ENCODE data around the gene SREK1IP1. TPM values are rescaled to one million over a fixed set of nuclear protein-coding genes. Genes with fewer than 3 reads are reported as not detected.

The SREK1IP1 gene
- 7.1 to 8.8 TPM (median 7.6 TPM) in 5 replicates for total RNA-seq (2022; extraction: Qiagen RNA extraction)

DNA sequence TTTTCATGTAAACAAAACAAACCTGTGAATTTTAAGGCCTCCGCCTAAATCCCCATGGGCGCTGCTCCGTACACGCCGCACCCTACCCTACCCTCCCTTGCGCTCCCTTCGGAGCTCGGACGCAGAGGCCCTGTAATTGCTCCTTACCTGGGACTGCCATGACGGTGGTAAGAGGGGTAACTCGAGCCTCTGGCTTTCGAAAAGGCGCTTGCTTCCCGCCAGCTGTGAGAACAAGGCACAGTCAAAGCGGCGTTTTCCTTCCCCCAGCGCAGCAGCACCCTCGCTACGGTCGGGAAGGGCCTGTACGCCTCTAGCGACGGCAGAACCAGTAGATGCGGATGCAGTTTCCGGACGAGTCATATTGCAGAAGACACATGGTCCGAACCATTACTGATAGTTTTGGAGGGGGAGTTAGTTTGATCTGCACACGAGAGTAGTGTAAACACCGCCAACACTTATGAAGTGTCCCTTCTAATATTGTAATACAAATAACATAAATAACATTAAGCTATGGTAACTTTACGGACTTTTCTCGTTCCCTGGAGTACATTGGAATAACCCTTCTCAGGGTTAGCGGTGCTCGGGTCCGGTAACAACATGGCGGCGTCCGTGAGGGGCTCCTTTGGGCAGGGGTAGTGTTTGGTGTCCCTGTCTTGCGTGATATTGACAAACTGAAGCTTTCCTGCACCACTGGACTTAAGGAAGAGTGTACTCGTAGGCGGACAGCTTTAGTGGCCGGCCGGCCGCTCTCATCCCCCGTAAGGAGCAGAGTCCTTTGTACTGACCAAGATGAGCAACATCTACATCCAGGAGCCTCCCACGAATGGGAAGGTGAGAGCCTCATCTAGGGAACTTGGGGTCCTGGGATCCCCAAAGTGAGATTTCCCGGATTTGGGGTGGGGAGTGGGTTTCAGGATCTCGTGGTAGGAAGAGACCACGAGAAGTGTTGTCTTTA, at the start of gene SREK1IP1, which contains the start of gene CWC27:
Gene SREK1IP1 (minus strand): TSS at position 334 of the 955 bp plus-strand sequence. CDS start 174 bp downstream, at position 160.
Gene CWC27 (plus strand): TSS at position 573 of the 955 bp plus-strand sequence. CDS start 217 bp downstream, at position 790.

DNA sequence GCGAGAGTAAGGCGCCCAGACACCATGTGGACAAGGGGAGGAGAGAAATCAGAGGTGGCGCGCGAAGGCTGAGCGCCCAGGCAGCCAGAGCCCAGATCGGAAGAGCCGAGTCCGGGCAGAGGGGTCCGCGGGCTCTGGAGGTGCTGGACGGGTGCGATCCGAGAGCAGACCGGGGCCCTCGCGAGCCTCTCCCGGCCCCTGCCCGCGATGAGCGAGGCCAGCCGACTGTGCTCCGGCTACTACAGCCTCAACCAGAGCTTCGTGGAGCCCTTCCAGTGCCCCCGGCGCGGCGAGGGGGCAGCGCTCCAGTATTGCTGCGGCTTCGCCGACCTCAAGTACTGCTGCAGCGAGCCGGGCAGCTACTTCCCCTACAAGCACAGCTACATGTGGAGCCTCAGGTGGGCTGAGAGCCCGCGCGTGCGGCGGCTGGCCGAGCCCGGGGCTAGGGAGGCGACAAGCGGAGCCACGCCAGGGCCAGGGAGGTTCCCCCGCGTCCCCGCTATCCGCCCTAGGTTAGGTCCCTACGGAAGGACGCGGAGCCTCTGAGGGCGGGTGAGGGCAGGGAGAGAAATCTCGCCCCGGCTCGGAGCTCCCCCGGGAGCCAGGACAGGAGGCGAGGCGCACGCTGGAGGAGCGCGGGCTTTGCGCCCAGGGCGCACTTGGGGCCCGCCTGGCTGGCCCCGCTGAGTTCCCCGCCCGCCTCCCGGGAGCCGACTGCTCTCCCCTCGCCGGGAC, 77.9 kb downstream of the SREK1IP1 start, which contains the start of gene SHISAL2B:
Gene SHISAL2B (plus strand): TSS at position 87 of the 735 bp plus-strand sequence. CDS start 121 bp downstream, at position 208.

Other genes with a start within 250 kb of the SREK1IP1 start
- gene SHISAL2B, start 78.2 kb downstream of the SREK1IP1 start, total RNA-seq (2022; extraction: Qiagen RNA extraction): 0.15 TPM in 1 of 5 replicates, not detected in the others
- 12.1 to 17.2 TPM (median 13.7 TPM) in 5 replicates for gene CWC27, start 239 bp upstream of the SREK1IP1 start, total RNA-seq (2022; extraction: Qiagen RNA extraction)